Skin of body (tissue), 3 donors: ENCODE data around the gene MADCAM1. TPM values are rescaled to one million over a fixed set of nuclear protein-coding genes. Genes with fewer than 3 reads are reported as not detected.

Source experiments
- DNase-seq: peaks from one replicate; lab custom pipeline; 2025; lab: John Stamatoyannopoulos, UW
- small RNA-seq: library from RNA; depleted of rRNA; stranded (forward); fragments of <200 nt; gene quantifications from one replicate; pipeline ENCODE3, GENCODE V24; 2014; ENCODE audit warnings: low replicate concordance
- total RNA-seq: library from RNA; depleted of rRNA; stranded (reverse); fragments of >200 nt; gene quantifications from one replicate; pipeline ENCODE4 v1.2.3, GENCODE V29; 2014

Gene MADCAM1
- total RNA-seq, 1 donor from 2014 or later = 0.99 TPM

- no peak for DNase-seq
Measured at GRCh38 chr19:548886-549830, 52.9 kb downstream of the MADCAM1 start.

GRCh38 chr19:554817-555216 lies 58.5 kb downstream of the MADCAM1 start:
- no peak for DNase-seq

Small RNA genes lying within 50 kb of the gene (small RNA-seq; reads per million reads assigned to genes)
- not detected for gene RNA5SP462

Other genes with a start within 250 kb of the MADCAM1 start
- 5.1 TPM for gene PLPP2, start 205.1 kb upstream of the MADCAM1 start, total RNA-seq
- gene MIER2, start 151.7 kb upstream of the MADCAM1 start, total RNA-seq = 12.2 TPM
- gene C2CD4C, start 87.3 kb upstream of the MADCAM1 start, total RNA-seq = 0.49 TPM
- 7.1 TPM for gene SHC2, start 35.5 kb upstream of the MADCAM1 start, total RNA-seq
- gene TPGS1, start 11.0 kb downstream of the MADCAM1 start, total RNA-seq = 10.6 TPM
- 44.1 TPM for gene CDC34, start 35.3 kb downstream of the MADCAM1 start, total RNA-seq
- 0.30 TPM for gene GZMM, start 47.6 kb downstream of the MADCAM1 start, total RNA-seq
- 157 TPM for gene BSG, start 76.1 kb downstream of the MADCAM1 start, total RNA-seq
- gene HCN2, start 93.4 kb downstream of the MADCAM1 start, total RNA-seq = 0.59 TPM
- 15.6 TPM for gene POLRMT, start 137.1 kb downstream of the MADCAM1 start, total RNA-seq
- gene FGF22, start 143.4 kb downstream of the MADCAM1 start, total RNA-seq = 1.4 TPM
- 17.5 TPM for gene RNF126, start 166.7 kb downstream of the MADCAM1 start, total RNA-seq
- 21.0 TPM for gene FSTL3, start 179.9 kb downstream of the MADCAM1 start, total RNA-seq
- gene PRSS57, start 199.0 kb downstream of the MADCAM1 start, total RNA-seq = 0.69 TPM
- gene PALM, start 212.4 kb downstream of the MADCAM1 start, total RNA-seq = 25.4 TPM